HG02588 (cell line): Measurements from ENCODE around the gene SKAP1.
"Not testable (repeated sequence)": the region's sequence is repeated elsewhere in the genome, so short reads cannot be mapped to it uniquely, and the experiment has no call there.

Experiments
- ATAC-seq: cut with Tn5 transposase; IDR thresholded peaks from one replicate; pipeline ENCODE4 v1.9.1; 2021; ENCODE audit warnings: mild to moderate bottlenecking, moderate library complexity; ENCODE audit not compliant: unreplicated experiment

SKAP1 gene

DNA sequence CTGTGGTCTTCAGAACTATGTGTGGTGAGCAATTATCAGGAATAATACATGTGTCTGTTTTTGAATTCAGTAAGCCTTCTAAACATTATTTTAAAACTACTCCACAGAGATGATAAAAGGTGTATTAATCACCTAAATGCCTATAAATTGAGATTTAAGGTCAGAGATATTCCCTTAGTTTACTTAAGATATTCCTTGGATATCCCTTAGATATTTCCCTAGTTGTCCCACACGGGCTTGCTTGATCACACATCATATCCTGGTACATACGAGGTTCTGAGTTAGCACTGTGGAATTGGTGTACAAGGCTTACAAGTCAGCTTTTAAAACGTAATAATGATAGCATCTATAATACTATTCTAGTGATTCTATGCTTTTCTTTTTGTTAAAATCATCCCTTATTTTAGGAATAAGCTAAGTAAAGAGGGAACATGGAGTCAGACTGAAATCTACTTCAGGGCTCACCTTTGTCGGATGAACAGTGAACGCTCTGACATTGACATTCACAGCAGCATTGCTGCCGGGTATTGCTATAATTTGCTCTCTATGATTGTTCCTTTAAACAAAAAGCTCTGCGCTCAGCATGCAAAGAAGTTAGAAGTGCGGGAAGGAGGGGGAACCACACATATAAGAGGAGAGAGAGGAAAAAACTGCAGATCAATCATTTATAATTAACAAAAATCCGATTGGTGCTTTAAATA is 136.5 kb downstream of the SKAP1 start:
- no peak for ATAC-seq

DNA sequence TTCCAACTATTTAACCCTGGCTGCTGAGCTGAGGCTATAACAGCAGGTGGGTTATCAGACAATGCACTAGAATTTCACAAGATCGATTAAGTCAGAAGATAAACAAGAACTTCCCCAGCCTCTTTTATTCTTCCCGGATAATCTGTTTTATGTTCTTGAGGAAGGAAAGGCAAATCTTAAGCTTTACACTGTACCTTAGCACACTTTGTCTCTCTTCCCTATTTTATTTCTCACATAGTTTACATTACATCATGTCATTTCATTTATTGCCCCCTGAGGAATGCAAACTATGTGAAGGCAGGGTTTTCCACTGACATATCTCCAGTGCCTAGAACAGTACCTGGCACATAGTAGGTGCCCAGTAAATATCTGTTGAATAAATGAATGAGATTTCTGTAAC is 139.6 kb downstream of the SKAP1 start:
- no peak for ATAC-seq

DNA sequence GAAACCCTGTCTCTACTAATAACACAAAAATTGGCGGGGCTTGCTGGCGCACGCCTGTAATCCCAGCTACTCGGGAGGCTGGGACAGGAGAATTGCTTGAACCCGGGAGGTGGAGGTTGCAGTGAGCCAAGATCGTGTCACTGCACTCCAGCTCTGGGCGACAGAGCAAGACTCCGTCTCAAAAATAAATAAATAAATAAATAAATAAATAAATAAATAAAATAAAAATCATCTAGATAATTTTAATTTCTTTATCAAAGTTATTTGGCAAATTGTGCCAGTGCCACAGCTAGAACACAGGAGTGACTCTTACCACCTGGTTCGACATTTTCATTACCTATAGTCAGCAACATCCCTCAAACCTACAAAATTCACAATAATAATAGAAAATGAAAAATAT is 143.1 kb downstream of the SKAP1 start:
- not testable (repeated sequence) for ATAC-seq

DNA sequence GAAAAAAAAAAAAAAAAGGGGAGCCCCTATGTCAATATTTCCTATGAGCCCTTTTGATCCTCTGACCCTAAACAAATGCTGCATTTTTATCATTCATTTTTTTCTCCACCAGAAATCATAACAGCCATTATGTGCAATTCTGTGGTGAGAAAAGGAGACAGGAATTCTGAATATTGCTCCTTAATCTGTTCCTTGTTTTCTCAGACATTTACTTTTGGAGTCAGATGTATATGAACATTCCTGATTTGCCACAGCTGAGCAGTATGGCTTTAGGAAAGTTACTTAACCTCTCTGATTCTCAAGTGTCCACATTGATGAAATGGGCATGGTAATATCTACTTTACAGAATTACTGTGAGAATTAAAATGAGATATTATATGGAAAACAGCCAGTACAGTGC is 144.4 kb downstream of the SKAP1 start:
- ATAC-seq = no peak

DNA sequence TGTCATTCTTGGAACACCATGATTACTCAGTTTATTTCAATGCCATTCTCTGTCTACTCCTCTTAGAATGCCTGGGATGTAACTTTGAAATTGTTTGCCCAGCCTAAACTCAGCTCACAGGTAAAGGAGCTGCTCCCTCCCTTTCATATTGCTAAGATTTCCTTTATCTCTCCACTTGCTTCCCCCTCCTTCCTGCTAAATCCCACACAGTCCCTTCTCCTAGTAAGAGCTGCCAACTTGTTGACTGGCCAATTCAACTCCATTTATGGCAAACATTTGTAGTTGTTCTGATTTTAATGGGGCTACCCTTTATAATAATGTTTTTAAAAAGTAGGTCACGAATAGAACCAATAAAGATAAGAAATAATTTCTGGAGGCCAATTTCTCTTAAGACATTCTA is 146.1 kb downstream of the SKAP1 start:
- ATAC-seq = no peak

GRCh38 chr17:48283411-48283810 is 146.6 kb downstream of the SKAP1 start:
- ATAC-seq = no peak

GRCh38 chr17:48282303-48282702 is 147.7 kb downstream of the SKAP1 start:
- ATAC-seq = no peak

DNA sequence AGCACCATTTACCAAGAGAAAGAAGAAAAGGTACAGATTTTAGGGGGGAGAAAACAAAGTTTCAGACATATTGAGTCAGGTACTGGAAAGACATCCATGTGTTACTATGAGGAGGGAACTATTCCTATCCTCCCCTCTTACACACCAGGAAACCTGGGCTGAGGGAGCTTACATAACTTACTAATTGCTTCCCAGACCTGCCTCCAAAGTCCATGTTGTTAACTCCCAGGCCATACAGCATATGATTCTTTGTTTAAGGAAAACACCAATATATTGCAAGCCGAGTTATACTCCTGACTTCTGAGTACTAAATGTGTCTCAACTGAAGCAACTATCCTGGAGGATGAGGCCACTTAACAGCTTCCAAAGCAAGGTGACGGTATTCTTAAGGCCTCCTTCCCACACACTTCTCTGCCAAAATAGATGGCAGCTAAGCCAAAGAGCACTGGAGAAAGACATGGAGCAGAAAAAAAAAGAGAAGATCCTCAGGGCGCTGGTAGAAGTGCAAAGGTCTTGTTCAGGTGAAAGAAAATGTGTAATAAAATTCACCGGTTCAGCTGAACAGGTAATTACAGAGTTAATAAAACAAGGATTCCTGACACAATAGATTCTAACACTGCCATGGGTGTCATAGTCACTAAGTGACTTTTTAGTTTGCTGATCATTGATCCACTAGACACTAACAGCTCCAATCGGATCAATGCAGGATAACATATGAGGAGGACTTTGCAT is 151.1 kb downstream of the SKAP1 start:
- ATAC-seq = no peak

DNA sequence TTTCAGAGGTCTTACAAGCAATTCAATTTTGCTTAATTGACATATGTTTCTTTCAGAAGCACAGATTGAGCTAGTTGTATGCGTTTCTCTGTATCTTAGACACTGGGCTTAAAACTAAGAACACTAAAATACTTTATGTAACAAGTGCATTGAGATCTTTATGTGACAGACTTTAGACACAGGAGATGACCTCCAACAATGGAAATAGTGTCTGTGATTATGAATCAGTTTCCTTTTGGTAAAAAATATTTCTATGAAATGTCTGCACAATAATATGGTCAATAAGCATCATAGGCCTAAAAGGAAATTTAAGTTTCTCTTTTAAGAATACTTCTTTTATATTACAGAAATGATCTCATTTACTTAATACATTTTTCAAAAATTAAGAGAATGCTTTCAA is 153.2 kb downstream of the SKAP1 start:
- ATAC-seq = no peak

- no peak for ATAC-seq
Measured at GRCh38 chr17:48270899-48271298, 159.1 kb downstream of the SKAP1 start.

GRCh38 chr17:48269209-48269608 is 160.8 kb downstream of the SKAP1 start:
- no peak for ATAC-seq

DNA sequence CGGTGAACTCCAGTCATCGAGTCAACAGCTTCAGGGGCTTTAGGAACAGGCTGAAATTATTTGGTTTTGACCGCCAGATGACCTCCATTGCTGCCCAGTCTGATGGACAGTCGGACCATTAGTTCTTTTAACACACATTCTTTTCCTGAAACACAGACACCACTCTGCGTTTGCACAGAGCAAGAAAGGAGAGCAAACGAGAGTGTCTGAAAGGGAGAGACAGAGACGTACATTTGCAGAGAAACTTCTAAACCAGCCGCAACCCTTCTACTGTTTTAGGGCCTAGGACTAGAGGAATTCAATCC is 166.3 kb downstream of the SKAP1 start:
- ATAC-seq = no peak

DNA sequence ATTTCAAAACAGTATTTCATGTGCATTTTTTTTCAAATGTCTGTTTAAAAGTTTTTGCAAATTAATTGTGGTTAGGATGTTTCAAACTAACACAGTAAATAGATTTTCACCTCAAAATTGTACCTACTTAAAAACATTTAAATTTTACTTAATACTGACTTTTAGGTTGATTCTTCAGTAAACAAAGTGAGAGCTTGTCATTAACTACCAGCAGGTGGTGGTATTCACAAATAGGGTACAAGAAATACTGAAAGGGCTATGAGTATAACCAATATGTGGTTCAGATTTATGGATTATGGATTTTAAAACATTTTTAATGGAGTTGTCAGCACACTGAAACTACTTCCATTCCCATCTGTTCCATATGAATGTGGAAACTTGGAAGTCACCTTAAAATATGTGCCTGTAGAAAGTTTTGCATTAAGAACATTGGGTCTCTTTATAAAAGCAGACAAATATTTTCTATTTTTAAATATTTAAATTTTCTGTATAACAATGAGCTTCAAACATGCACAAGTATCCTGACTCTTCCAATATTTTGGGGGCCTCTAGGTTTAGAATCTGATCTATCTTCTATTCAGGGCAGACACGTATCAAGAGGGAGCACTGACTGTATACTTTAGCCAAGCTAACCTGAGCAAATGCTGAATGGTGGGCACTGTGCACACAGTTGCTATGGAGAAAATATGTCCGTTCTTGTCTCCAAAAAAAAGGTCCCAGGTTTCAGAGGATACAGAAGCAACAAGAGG is 166.9 kb downstream of the SKAP1 start:
- no peak for ATAC-seq

- ATAC-seq = no peak
Measured at GRCh38 chr17:48261297-48261880, 168.6 kb downstream of the SKAP1 start.

GRCh38 chr17:48259694-48260291 is 170.2 kb downstream of the SKAP1 start:
- ATAC-seq = no peak

GRCh38 chr17:48258331-48258730 is 171.7 kb downstream of the SKAP1 start:
- ATAC-seq = no peak

DNA sequence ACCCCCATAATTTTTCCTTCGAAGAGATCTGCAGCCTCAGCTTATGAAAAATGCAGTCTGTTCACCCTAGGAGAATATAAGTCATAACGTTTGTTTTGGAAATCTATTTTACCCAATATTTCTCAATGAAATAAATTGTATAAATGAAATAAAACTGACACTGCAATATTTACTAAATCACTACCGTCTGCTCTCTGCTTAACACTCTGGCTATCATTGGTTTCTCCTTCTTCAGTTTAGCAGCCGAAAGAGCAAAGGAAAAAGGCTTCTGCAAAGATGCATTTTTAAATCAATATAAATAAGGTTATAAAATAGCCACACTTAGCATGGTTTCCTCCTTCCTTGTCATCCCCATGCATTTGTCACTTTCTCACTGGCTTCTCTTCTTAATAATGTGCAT is 174.3 kb downstream of the SKAP1 start:
- ATAC-seq = no peak

GRCh38 chr17:48254896-48255295 is 175.1 kb downstream of the SKAP1 start:
- no peak for ATAC-seq

- no peak for ATAC-seq
Measured at GRCh38 chr17:48253975-48254374, 176.0 kb downstream of the SKAP1 start.

DNA sequence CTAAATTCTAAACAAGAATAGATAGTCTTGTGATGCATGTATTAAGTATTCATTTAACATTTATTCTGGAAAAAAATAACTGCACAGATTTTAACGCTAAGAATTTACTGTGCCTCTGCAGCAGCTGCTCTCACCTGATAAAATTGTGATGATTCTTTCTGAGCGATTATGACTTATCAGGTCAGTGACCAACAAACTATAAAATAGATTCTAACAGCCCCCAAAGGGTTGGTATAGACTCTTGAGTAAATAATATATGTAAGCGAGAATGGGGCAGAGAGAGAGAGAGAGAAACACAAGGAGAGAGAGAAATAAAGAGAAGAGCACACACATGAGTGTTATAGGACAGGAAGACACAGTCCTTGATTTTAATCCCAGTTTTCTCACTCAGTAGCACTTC is 178.1 kb downstream of the SKAP1 start:
- ATAC-seq = no peak

GRCh38 chr17:48250949-48251348 is 179.1 kb downstream of the SKAP1 start:
- no peak for ATAC-seq
